NCI-H748 (cell line): Measurements from ENCODE around the gene GPR31.
"Not testable (repeated sequence)": the region's sequence is repeated elsewhere in the genome, so short reads cannot be mapped to it uniquely, and the experiment has no call there.

Experiments
- DNase-seq: peaks from one replicate; lab custom pipeline; 2025; ENCODE audit not compliant: unreplicated experiment; lab: John Stamatoyannopoulos, UW

GPR31 gene, protein sequence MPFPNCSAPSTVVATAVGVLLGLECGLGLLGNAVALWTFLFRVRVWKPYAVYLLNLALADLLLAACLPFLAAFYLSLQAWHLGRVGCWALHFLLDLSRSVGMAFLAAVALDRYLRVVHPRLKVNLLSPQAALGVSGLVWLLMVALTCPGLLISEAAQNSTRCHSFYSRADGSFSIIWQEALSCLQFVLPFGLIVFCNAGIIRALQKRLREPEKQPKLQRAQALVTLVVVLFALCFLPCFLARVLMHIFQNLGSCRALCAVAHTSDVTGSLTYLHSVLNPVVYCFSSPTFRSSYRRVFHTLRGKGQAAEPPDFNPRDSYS

DNA sequence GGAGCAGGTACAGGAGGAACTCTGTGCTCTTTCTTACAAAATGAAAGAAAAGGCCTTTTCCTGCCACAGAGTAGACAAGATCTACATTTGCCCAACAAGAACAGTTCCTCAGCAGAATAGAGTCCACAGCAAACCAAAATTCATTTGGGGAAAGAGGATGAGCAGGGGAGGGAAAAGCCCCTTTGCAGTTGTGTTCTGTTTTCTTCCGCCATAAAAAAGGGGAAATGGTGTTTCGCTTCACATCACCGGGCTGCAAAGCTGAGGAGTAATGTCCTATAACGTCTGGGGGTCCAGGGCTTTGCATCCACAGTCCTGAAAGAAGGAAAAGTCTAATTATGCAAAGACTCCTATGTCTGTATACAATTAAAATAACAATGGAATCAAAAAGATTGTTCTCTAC is at the start of gene GPR31:
GPR31 (minus strand) TSS at position 118 of the 400 bp plus-strand sequence. CDS start 149 bp downstream, outside the sequence.
- DNase-seq, result no peak

GRCh38 chr6:167207527-167207926 is 49.7 kb upstream of the GPR31 start:
- no peak for DNase-seq

DNA sequence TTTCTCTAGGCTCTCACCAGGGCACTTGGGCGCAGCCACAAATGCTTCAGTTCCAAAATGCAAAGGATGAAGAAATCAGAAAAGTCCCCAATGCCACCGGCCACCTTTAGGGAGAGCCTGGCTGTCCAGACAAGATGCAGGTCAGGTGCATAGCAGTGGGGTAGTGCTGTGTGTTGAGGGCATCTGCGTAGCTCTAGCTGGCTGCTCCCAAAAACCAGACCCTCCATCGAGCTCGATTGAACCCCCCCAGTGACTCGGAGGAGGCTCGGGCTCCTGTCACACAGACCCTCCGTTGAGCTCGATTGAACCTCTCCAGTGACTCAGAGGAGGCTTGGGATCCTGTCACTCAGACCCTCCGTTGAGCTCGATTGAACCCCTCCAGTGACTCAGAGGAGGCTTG is 47.5 kb upstream of the GPR31 start:
- not testable (repeated sequence) for DNase-seq

- peak; percentile 43 for DNase-seq
Observed at GRCh38 chr6:167204059-167204348, 46.2 kb upstream of the GPR31 start.

- DNase-seq, result not testable (repeated sequence)
Observed at GRCh38 chr6:167203261-167204058, 45.7 kb upstream of the GPR31 start.

GRCh38 chr6:167202613-167203012 is 44.8 kb upstream of the GPR31 start:
- not testable (repeated sequence) for DNase-seq

DNA sequence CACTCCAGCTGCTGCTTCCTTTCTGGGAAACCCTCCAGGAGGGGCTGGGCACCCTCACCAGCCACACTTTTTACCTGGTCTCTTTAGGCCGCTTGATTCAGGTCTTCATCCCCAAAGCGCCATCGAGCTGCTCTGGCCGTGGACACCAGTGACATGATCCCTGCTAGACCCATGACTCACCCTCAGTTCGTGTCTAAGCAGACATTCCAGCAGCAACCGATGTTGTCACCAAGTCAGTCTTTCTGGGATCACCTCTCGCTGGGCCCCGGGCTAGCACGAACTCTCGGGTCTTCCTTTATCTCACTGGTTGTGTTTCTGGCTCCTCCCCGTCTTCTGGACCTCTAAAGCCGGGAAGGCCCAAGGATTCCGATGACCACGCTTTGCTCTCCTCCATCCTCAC is 43.0 kb upstream of the GPR31 start:
- DNase-seq, result no peak

DNA sequence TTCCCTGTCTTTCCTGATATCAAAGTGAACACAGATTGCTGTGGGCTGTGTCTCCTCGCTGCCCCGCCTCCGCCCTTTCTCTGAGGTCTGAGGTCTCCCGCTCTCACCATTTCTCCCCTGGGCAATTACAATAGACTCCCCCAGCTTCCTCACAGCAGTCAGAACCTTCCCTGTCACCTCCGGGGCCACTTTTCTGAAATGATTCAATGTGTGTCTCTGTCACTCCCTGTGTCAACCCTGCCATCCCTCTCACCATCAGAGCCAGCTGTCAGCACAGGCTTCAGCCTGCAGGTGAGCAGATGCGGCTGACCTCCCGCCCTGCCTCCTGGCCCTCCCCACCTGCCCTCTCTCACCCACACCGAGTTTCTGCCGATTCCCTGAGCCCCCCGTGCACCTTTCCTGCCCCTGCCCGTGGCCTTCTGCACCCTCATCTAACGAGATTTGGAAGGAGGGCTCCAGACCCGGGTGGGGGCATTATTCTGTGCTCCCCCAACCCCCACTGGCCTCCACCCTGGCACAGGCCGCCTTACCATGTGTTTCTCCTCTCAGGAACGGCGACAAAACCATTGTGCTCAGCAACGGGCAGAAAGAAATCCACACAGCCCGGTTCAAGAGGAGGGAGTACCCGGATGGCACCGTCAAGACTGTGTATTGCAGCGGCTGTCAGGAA is 38.3 kb upstream of the GPR31 start:
- DNase-seq, result not testable (repeated sequence)

DNA sequence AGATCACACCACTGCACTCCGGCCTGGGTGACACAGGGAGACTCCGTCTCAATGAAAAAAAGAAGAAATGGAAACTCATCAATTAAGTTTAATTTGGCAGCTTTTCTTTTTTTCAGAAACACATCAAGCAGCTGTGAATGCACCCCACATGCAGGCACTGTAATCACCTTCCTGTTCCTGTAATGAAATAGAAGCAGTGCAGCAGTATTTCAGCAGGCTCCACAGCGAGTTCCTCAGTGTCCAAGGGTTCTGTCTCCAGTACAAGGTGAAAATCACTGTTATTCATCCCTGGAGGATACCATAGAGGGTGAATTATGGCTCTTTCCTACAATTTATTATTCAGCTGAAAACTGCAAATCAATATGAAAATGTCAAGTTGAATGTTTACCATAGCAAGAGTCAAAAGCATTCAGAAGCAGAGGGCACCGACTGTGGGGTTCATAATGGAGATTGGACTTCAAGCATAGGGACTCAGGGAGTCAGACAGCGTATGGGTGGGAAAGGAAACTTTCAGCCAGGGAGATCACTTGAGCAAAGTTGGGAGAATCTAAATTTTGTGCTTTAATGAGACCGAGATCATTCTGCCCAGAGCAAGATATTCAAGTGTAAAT is 35.8 kb upstream of the GPR31 start:
- DNase-seq, result not testable (repeated sequence)

DNA sequence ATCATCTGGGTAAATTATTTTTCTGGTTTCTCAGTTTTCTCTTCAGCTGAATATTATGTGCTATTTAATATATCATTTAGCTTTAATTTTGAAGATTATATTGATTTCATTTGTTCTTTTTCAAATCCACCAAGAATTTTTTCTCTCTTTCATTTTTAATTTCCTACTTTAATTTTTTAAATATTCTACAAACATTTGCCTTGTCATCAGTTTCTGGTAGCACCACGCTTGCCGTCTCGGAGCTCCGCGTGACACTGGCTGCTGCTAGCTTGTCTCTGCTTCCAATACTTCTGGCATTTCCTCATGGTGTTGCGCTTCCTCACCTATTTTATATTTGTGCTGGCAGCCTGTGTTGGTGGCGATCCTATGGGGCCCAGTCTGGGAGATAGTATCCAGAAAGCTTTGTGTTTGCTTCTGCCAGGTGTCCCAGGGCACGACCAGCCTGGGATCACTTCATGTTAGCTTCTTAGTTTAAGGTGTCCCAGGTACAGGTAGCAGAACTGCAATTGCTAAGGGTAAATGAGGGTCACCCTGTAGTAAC is 33.3 kb upstream of the GPR31 start:
- DNase-seq, result not testable (repeated sequence)

DNA sequence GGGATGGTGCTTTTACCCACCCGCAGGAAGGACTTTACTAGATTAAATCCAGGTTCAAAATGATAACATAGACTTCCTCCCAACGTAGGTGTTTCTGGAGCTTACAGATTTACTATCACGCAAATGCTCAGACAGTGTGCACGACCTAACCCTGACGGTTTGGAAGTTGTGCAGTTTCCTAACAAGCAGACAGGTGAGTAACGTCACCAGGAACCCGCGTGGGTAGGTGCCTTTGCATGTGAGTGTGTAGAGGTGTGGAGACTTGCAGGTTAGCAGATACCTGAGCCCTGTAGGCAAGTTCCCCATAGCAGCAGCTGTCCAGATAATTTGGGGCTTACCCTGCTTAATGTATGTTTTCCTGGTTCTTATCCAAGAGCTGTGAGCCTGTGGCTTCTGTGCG is 29.5 kb upstream of the GPR31 start:
- not testable (repeated sequence) for DNase-seq

DNA sequence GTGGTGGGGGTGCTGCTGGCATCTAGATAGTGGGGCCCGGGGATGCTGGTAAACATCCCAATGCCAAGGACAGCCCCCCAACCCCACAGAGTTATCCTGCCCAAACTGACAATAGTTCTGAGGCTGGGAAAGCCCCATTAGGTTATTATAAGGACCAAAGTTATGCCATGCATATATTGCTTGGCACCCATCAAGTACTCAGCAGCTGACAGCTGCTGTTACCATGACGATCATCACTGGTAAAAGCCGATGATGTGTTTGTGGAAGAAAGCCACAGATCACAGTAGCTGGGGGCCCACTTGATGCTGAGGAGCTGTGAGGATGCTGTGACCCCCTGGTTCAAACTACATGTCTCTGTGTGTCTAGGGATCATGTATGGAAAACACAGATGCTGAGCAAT is 27.3 kb upstream of the GPR31 start:
- DNase-seq, result peak; percentile 11

GRCh38 chr6:167182913-167183314 is 25.1 kb upstream of the GPR31 start:
- not testable (repeated sequence) for DNase-seq

DNA sequence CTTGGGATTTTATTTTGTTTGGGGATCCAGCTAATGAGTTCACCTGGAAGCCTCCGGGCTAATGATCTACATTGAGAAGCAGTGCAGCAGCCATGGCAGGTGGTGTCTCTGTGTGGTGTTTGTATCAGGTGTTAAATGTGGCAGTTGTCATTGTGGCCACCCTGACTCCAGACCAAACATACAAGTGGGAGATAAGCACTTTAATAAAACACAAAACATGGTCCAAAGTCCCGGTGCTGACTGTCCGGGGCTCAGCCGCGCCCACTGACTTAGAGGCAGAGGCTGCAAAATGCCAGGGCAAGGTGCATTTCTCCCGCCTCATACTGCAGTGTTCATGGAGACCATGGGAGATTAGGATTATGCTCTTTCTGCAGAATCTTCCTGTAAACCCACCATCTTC is 23.6 kb upstream of the GPR31 start:
- DNase-seq, result not testable (repeated sequence)

GRCh38 chr6:167180086-167180485 is 22.3 kb upstream of the GPR31 start:
- not testable (repeated sequence) for DNase-seq

DNA sequence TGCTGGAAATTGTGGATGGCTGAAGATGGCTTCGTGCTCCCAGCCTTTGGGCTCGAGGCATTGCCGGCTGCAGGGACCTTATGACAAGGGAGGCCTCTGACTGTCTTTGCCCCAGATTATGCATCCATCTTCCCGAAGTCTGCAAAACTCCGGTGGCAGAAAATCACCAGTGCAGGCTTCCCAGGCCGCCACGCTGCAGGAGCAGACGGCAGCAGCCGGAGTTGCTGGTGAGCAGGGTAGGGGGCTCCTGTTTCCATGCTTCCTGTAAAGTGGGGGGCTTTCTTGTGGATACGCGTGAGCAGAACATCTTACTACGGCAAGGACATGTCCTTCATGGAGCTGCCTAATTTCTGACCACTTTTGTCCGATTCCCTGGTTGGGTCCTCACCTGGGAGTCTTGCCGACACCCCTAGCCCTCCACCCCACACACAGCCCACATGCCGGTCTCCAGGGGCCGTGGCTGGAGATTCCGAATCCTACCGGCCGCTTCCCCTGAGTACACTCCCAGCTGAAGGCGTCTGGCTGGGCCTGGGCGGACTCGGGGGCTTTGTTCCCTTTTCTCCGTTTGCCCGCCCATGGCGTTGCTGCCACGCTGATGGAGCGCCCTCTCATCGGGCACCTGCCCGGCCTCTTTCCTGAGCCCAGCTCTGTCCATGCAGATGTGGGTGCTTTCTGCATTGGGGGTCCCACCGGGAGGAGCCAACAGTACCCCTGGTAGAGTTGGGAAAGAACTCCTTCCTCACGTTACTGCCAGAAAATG is 21.3 kb upstream of the GPR31 start:
- DNase-seq, result not testable (repeated sequence)

DNA sequence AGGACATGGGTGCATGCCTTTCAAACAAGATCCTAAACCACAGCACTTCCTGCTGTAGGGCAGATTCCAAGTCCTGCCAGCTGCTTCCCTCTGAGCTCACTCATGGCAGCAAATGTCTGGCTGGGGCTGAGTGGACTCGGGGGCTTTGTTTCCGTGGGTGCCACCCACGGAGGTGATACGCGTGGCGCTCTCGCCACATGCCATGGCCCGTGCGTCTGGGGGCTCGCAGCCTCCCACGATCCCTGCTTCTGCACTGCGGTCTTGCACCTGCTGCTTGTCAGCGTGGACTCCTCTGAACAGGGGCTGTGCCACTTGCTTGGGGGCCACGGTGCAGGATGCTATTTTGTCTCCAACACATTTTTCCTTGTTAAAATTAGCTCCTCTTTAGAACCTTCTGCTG is 19.5 kb upstream of the GPR31 start:
- DNase-seq, result not testable (repeated sequence)

GRCh38 chr6:167172011-167172410 is 14.2 kb upstream of the GPR31 start:
- DNase-seq, result not testable (repeated sequence)

GRCh38 chr6:167171300-167171699 is 13.5 kb upstream of the GPR31 start:
- DNase-seq, result not testable (repeated sequence)

DNA sequence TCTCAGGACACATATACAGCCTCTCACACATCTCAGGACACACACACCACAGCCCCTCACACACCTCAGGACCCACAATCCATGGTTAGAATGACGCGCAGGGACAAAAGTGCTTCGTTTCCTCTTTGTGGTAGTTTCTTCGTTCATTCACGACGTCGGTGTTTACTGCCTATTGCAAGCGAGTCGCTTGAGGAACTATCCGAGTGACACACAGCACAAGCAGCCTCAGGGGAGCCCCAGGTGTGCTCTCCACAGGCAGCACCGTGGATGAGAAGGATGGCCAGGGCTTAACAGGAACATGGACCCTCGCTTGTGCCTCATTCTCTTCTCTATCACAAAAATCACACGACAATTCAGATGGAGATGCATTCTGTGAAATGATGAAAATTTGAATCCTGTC is 12.1 kb upstream of the GPR31 start:
- DNase-seq, result not testable (repeated sequence)
